HEK293T (cell line): ENCODE measurements around the gene UPF2.
"Not testable (repeated sequence)": the region's sequence is repeated elsewhere in the genome, so short reads cannot be mapped to it uniquely, and the experiment has no call there.

Experiments
- CTCF ChIA-PET: fragments of 350-600 bp; formaldehyde crosslinking; extraction: SDS; loops from one replicate; lab custom pipeline; 2021; ENCODE audit warnings: antibody characterized with exemption, inconsistent platforms; lab: Yijun Ruan, JAX
- POLR2A ChIA-PET: fragments of 350-600 bp; formaldehyde crosslinking; extraction: SDS; loops from one replicate; lab custom pipeline; 2020; ENCODE audit warnings: antibody characterized with exemption, inconsistent platforms; lab: Yijun Ruan, JAX
- DNase-seq: peaks from one replicate; pipeline ENCODE4 v3.0.0; 2012; ENCODE audit warnings: mixed read lengths; ENCODE audit errors: extremely low spot score
- ARNT ChIP-seq: fragments of 450-650 bp; IDR thresholded peaks from 2 replicates; pipeline ENCODE4 v1.6.1; 2017; ENCODE audit warnings: mild to moderate bottlenecking
- BHLHE40 ChIP-seq: fragments of 450-650 bp; IDR thresholded peaks from 2 replicates; pipeline ENCODE4 v1.6.1; 2016; ENCODE audit warnings: mild to moderate bottlenecking, moderate library complexity, borderline replicate concordance
- CTBP1 ChIP-seq: fragments of 450-650 bp; IDR thresholded peaks from 2 replicates; pipeline ENCODE4 v1.6.1; 2016; ENCODE audit warnings: borderline replicate concordance
- ELF4 ChIP-seq: fragments of 450-650 bp; IDR thresholded peaks from 2 replicates; pipeline ENCODE4 v1.6.1; 2017; ENCODE audit warnings: antibody characterized with exemption
- FOXA1 ChIP-seq: fragments of 450-650 bp; IDR thresholded peaks from 2 replicates; pipeline ENCODE4 v1.6.1; 2016; ENCODE audit warnings: mild to moderate bottlenecking
- FOXK2 ChIP-seq: fragments of 450-650 bp; IDR thresholded peaks from 2 replicates; pipeline ENCODE4 v1.6.1; 2016; ENCODE audit warnings: mild to moderate bottlenecking
- FOXM1 ChIP-seq: fragments of 450-650 bp; IDR thresholded peaks from 2 replicates; pipeline ENCODE4 v1.6.1; 2017; ENCODE audit warnings: mild to moderate bottlenecking, borderline replicate concordance
- HDGF ChIP-seq: fragments of 450-650 bp; IDR thresholded peaks from 2 replicates; pipeline ENCODE4 v1.6.1; 2017; ENCODE audit warnings: antibody characterized with exemption, borderline replicate concordance
- L3MBTL2 ChIP-seq: fragments of 450-650 bp; conservative IDR thresholded peaks from 2 replicates; pipeline ENCODE4 v1.6.1; 2016; ENCODE audit warnings: mild to moderate bottlenecking
- LEF1 ChIP-seq: fragments of 450-650 bp; IDR thresholded peaks from 2 replicates; pipeline ENCODE4 v1.6.1; 2017; ENCODE audit warnings: mild to moderate bottlenecking, borderline replicate concordance
- NFRKB ChIP-seq: fragments of 450-650 bp; IDR thresholded peaks from 2 replicates; pipeline ENCODE4 v1.6.1; 2016; ENCODE audit warnings: mild to moderate bottlenecking, moderate library complexity
- SP1 ChIP-seq: fragments of 450-650 bp; IDR thresholded peaks from 2 replicates; pipeline ENCODE4 v1.6.1; 2017
- SUZ12 ChIP-seq: fragments of 450-650 bp; IDR thresholded peaks from 2 replicates; pipeline ENCODE4 v1.6.1; 2016; ENCODE audit warnings: mild to moderate bottlenecking
- TARDBP ChIP-seq: fragments of 450-650 bp; IDR thresholded peaks from 2 replicates; pipeline ENCODE4 v1.6.1; 2016
- ZNF384 ChIP-seq: fragments of 450-650 bp; IDR thresholded peaks from 2 replicates; pipeline ENCODE4 v1.6.1; 2016
- TF ChIP-seq, protein P1 (sequence below): fragments of 450-650 bp; IDR thresholded peaks from 2 replicates; pipeline ENCODE4 v1.6.1; 2016

Gene UPF2

DNA sequence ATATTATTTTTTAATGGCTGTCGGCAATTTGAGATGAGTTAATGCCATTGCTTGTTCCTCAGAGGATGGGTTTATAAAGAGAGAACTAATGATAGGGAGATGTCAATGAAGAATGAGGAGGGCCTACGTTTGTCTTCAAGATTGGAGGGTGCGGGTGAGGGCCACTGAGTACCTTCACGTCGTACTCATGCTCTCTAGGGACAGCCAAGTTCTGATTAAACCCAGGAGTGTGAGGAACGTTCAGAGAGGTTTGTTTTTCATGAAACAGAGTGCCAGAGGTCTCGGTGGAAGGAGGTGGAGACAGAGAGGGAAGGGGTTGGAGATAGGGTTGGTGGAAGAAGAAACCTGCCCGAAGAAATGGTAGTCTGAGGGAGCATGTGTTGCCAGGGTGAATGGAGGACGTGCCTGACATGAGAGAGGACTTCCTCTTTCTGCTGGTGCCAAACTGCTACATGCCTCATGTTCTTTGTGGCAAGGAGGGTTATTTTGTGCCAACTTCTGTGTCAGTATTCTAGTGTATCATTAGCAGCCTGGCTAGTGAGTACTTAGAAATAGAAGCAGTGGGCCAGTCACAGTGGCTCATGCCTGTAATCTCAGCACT is 35.1 kb upstream of the UPF2 start:
- POLR2A ChIA-PET, result no interaction called here
- no peak for DNase-seq
- CTCF ChIA-PET, result no interaction called here
- TF ChIP-seq ARNT (no peak), SUZ12 (no peak), FOXM1 (no peak), CTBP1 (no peak), HDGF (no peak), SP1 (no peak), BHLHE40 (no peak), FOXK2 (no peak), LEF1 (no peak), FOXA1 (no peak), ELF4 (no peak), L3MBTL2 (no peak), TARDBP (no peak), NFRKB (no peak), ZNF384 (no peak)
- TF ChIP-seq, protein P1, sequence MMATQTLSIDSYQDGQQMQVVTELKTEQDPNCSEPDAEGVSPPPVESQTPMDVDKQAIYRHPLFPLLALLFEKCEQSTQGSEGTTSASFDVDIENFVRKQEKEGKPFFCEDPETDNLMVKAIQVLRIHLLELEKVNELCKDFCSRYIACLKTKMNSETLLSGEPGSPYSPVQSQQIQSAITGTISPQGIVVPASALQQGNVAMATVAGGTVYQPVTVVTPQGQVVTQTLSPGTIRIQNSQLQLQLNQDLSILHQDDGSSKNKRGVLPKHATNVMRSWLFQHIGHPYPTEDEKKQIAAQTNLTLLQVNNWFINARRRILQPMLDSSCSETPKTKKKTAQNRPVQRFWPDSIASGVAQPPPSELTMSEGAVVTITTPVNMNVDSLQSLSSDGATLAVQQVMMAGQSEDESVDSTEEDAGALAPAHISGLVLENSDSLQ, result no peak

DNA sequence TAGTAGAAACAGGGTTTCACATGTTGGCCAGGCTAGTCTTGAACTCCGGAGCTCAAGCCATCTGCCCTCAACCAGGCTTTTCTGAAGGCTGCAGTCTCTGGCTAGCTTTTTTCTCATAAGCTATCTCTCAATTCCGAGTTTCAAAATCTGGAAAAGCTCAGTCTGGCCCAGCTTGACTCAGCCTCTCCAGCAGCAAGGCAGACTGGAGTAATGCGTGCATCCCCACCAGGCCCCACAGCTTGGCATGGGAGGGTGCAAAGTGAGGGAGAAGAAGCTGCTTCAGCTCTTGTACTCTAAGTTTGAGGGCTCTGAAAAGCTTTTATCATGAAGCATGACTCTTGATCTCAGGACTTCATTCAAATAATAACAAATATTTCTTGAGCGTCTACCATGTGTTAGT is 30.9 kb upstream of the UPF2 start:
- no peak for TF ChIP-seq NFRKB
- no peak for TF ChIP-seq ZNF384
- no peak for TF ChIP-seq SUZ12
- TF ChIP-seq FOXA1, result no peak
- ChIA-PET CTCF (no interaction called here), POLR2A (interaction anchor here (1.2 kb wide), 1 partner anchor 30 kb away, joined by 4 read pairs; no protein-coding TSS in a partner anchor)
- no peak for DNase-seq

DNA sequence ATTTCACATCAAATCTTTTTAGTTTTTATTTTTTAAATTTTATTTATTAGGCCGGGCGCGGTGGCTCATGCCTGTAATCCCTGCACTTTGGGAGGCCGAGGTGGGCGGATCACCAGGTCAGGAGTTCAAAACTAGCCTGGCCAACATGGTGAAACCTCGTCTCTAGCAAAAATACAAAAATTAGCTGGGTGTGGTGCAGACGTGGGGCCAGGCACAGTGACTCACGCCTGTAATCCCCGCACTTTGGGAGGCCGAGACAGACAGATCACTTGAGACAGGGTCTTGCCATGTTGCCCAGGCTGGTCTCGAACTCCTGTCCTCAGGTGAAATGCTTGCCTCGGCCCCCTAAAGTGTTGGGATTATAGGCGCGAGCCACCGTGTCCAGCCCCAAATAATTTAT is 28.8 kb upstream of the UPF2 start:
- DNase-seq, CTCF ChIA-PET: not testable (repeated sequence)
- POLR2A ChIA-PET, result interaction anchor here (1.2 kb wide), 1 partner anchor 29 kb away, joined by 3 read pairs; the partner anchor contains the start of gene UPF2

DNA sequence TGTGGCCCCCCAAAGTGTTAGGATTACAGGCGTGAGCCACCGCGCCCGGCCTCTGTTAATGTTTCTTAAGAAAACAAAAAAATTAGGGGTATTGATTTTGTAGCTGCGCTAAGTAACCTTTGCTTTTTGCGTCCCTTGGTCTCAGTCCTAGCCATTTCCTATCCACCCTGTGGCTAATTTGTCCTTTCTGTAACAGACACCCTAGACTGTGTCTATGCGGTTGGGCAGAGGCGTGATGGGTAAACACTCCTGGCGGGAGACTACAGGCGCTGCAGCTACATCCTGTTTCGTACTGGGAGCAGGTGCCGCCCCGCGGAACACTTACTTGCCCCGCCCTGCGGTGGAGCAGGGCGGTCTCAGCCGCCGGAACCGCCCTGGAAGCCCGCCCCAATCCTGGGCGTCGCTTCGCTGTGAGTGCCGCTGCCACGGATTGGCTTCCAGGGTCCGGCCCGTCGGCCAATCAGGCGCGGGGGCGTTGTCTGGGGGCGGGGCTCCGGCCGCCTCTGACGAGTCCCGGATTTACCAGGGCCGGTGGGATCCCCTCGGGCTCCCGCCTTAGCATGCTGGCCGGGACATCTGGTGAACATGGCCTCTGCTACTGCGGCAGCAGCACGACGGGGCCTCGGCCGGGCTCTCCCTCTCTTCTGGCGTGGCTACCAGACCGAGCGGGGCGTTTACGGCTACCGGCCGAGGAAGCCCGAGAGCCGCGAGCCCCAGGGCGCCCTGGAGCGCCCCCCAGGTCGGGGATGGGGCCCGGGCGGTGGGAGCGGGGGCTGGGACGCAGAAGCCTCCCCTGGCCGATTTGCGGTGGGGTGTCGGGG is 26.1 kb upstream of the UPF2 start, which contains the start of gene DHTKD1:
DHTKD1 (plus strand) TSS at position 506 of the 821 bp plus-strand sequence; CDS start at position 586, 80 bp downstream.
- TF ChIP-seq ARNT (peak; percentile 23; the same call in 1 of the 2 replicates), FOXK2 (peak; percentile 46; the same call in 1 of the 2 replicates), HDGF (0 out of 2 replicates have a peak, but pooled peaks have one; percentile 55), L3MBTL2 (peak; percentile 86), SP1 (no peak)
- TF ChIP-seq, protein P1, result no peak
- CTCF ChIA-PET, result interaction anchor here (0.6 kb wide), 2 partner anchors 83 to 278 kb away, joined by 3 to 4 read pairs; no protein-coding TSS in a partner anchor
- POLR2A ChIA-PET, result interaction anchor here (1.0 to 3.0 kb wide), 2 partner anchors 13 to 26 kb away, joined by 5 to 22 read pairs; partner anchors contain the start of gene UPF2
- DNase-seq, result peak; percentile 98

DNA sequence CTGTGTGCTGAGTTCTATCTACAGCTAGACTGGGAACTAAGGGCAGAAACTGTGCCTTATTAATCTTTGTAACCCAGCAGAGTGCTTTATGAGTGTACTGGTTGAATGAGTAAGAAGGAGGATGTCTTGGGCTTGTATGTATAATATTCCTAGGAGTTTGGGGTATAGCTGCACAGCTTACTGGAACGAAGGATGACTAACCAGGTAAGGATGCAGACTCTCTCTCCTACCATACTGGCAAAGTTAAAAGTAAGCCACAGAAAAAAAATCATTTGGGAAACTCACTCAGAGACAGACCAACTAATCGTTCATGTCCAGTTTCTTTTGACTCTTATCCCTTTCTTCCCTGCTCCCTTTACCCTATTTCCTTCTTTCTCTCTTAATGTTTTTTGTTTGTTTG is 24.7 kb upstream of the UPF2 start:
- POLR2A ChIA-PET, result interaction anchor here (1.0 to 3.0 kb wide), 2 partner anchors 25 to 36 kb away, joined by 3 to 22 read pairs; partner anchors contain the start of gene UPF2
- TF ChIP-seq BHLHE40 (no peak), L3MBTL2 (no peak), ZNF384 (no peak)

DNA sequence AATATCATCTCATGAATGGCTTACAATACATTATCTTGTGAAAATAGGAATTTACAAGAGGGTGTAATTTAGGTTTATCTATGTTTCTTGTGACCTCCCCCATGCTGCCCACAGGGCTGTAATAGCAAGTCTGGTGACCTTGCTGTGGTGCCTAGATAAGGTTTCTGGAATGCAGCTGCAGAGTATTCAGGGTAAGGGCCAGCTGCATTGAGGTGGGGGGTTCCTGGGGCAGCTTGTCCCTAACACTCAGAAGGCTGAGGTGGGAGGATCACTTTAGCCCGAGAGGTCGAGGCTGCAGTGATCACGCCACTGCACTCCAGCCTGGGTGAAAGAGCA is 20.8 kb upstream of the UPF2 start:
- TF ChIP-seq HDGF (no peak), FOXK2 (no peak), FOXM1 (no peak), NFRKB (no peak), SUZ12 (no peak), ELF4 (no peak), FOXA1 (no peak), ARNT (no peak), ZNF384 (no peak), LEF1 (no peak), BHLHE40 (no peak), CTBP1 (no peak), SP1 (no peak), L3MBTL2 (no peak)
- TF ChIP-seq, protein P1, result no peak
- POLR2A ChIA-PET, result interaction anchor here (1.1 to 1.5 kb wide), 2 partner anchors 9 to 20 kb away, joined by 3 to 6 read pairs; partner anchors contain the start of gene UPF2
- CTCF ChIA-PET, result no interaction called here
- DNase-seq, result no peak

More for the DNA sequence above, 24.7 kb upstream of the UPF2 start:
- DNase-seq, result no peak
- CTCF ChIA-PET, result no interaction called here
